SU-DHL-6 (cell line): Measurements from ENCODE around the gene SYT2.
"Not testable (repeated sequence)": the region's sequence is repeated elsewhere in the genome, so short reads cannot be mapped to it uniquely, and the experiment has no call there.

Source experiments
- H2AFZ ChIP-seq: fragments of 200-600 bp; sonication (generic); 2 replicates; pipeline ENCODE4 v1.6.1; 2014; ENCODE audit warnings: low read depth, mild to moderate bottlenecking, moderate library complexity, mixed read lengths, antibody characterized with exemption, low read length; ENCODE audit not compliant: severe bottlenecking
- H3F3A ChIP-seq: fragments of 200-600 bp; shearing (Covaris generic); 2 replicates; pipeline ENCODE4 v1.6.0; 2016; ENCODE audit warnings: antibody characterized with exemption, mild to moderate bottlenecking; ENCODE audit not compliant: insufficient read depth
- H3K27ac ChIP-seq: fragments of 200-600 bp; sonication (generic); 2 replicates; pipeline ENCODE4 v1.5.1; 2016; ENCODE audit warnings: low read depth, mild to moderate bottlenecking, low read length, moderate library complexity, mixed read lengths
- H3K27me3 ChIP-seq: fragments of 200-600 bp; sonication (generic), shearing (Covaris generic); 2 replicates; pipeline ENCODE4 v1.6.0; 2014; ENCODE audit warnings: mild to moderate bottlenecking, low read length
- H3K36me3 ChIP-seq: fragments of 200-600 bp; sonication (generic); 2 replicates; pipeline ENCODE4 v1.6.1; 2014; ENCODE audit warnings: mild to moderate bottlenecking, low read length, mixed read lengths
- H3K4me2 ChIP-seq: fragments of 300-600, 200-600 bp; shearing (Covaris generic), sonication (generic); 2 replicates; pipeline ENCODE4 v1.6.0; 2014; ENCODE audit warnings: low read length, low read depth, mild to moderate bottlenecking; ENCODE audit not compliant: poor library complexity, severe bottlenecking
- H3K4me3 ChIP-seq: fragments of 200-600 bp; sonication (generic); 2 replicates; pipeline ENCODE4 v1.5.1; 2014; ENCODE audit warnings: antibody characterized with exemption, low read length, mild to moderate bottlenecking, mixed read lengths; ENCODE audit not compliant: insufficient read depth, poor library complexity, severe bottlenecking
- H3K79me2 ChIP-seq: fragments of 200-600 bp; sonication (generic); 2 replicates; pipeline ENCODE4 v1.6.1; 2014; ENCODE audit warnings: mild to moderate bottlenecking, low read length, moderate library complexity; ENCODE audit not compliant: insufficient read depth
- H3K9ac ChIP-seq: fragments of 200-600 bp; sonication (generic); 2 replicates; pipeline ENCODE4 v1.7.0; 2014; ENCODE audit warnings: mild to moderate bottlenecking, low read length
- H3K9me2 ChIP-seq: fragments of 200-600 bp; sonication (generic); replicated peaks from 2 replicates; pipeline ENCODE4 v1.6.1; 2014; ENCODE audit warnings: low read length; ENCODE audit not compliant: insufficient read depth
- H3K9me3 ChIP-seq: fragments of 200-600 bp; sonication (generic); 2 replicates; pipeline ENCODE4 v1.6.1; 2014; ENCODE audit warnings: low read length, mixed read lengths; ENCODE audit not compliant: insufficient read depth
- H4K20me1 ChIP-seq: fragments of 200-600 bp; sonication (generic); 2 replicates; pipeline ENCODE4 v1.6.1; 2014; ENCODE audit warnings: low read depth, mild to moderate bottlenecking, antibody characterized with exemption, low read length, moderate library complexity, mixed read lengths
- CTCF ChIP-seq: fragments of 200-600 bp; sonication (generic); IDR thresholded peaks from one replicate; pipeline ENCODE4 v1.5.1; 2017; ENCODE audit warnings: antibody characterized with exemption, mild to moderate bottlenecking, low read length, moderate library complexity; ENCODE audit not compliant: insufficient read depth, poor library complexity, severe bottlenecking
- EZH2phosphoT487 ChIP-seq: fragments of 200-600 bp; sonication (generic), shearing (Covaris generic); conservative IDR thresholded peaks from 2 replicates; pipeline ENCODE4 v1.6.1; 2018; ENCODE audit warnings: mild to moderate bottlenecking, antibody characterized with exemption, low read length, moderate library complexity, mixed read lengths

SYT2 gene

DNA sequence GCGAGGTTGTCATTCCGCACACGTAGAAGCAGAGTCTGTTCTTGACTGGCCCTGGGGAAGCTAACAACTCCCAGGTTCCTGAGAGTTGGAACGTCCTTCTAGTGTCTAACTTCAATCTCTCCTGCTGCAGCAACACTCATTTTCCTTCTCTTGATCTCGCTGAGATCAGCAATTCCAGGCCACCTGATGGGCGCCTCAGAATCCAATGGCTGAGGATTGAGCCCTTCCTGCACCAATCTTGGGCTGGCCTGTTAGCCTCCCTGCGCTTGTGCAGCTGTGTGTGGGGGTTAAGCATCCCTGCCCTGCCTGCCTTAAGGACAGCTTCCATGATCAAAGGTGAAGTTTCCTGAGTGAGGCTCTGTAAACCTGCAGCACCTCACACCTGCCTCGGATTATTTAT lies 87.9 kb downstream of the SYT2 start:
- H3K79me2 ChIP-seq = no peaks in the 10 kb centered on the region
- no peaks in the 10 kb centered on the region for H3K27me3 ChIP-seq
- no peak for TF ChIP-seq EZH2phosphoT487
- TF ChIP-seq CTCF = no peak
- no peaks in the 10 kb centered on the region for H3K36me3 ChIP-seq
- H3K9me2 ChIP-seq = no peaks in the 10 kb centered on the region
- no peaks in the 10 kb centered on the region for H4K20me1 ChIP-seq
- H3K27ac ChIP-seq = no peak overlapping the region
- H3K4me3 ChIP-seq = no peak overlapping the region
- no peaks in the 10 kb centered on the region for H3F3A ChIP-seq
- H3K9ac ChIP-seq = no peak overlapping the region
- no peaks in the 10 kb centered on the region for H3K9me3 ChIP-seq
- H3K4me2 ChIP-seq = no peak overlapping the region
- H2AFZ ChIP-seq = no peak overlapping the region

- no peak overlapping the region for H3K9ac ChIP-seq
- no peak overlapping the region for H3K4me2 ChIP-seq
- H3K27ac ChIP-seq = no peak overlapping the region
- no peaks in the 10 kb centered on the region for H3K79me2 ChIP-seq
- no peaks in the 10 kb centered on the region for H3K36me3 ChIP-seq
- H2AFZ ChIP-seq = no peak overlapping the region
- no peaks in the 10 kb centered on the region for H3F3A ChIP-seq
- H3K27me3 ChIP-seq = no peaks in the 10 kb centered on the region
- no peaks in the 10 kb centered on the region for H3K9me3 ChIP-seq
- no peaks in the 10 kb centered on the region for H3K9me2 ChIP-seq
- H3K4me3 ChIP-seq = no peak overlapping the region
- TF ChIP-seq CTCF (no peak), EZH2phosphoT487 (no peak)
- H4K20me1 ChIP-seq = no peaks in the 10 kb centered on the region
Observed at GRCh38 chr1:202621446-202621845, 88.8 kb downstream of the SYT2 start.

DNA sequence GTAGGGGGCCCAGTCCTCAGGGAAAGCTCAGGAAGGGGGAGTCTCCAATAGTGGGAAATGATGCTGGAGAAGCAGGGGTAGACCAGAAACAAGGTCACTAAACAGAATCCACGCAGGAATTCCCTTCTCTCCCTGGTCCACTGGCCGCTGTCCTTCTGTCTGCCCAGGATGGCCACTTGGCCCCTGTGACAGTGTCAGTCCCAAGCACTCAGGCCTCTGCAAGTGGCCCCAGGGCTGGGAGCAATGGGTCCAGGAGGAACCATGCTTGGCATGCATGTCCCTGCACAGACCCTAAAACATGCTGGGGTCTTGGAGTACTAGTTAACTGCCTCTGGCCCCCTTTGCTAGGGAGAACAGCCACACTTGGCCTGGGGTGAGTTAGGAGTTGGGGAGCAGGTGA lies 90.2 kb downstream of the SYT2 start:
- H3K9me2 ChIP-seq, H3F3A ChIP-seq, H3K4me3 ChIP-seq, H3K9me3 ChIP-seq, H2AFZ ChIP-seq, H3K9ac ChIP-seq, H3K79me2 ChIP-seq, H3K4me2 ChIP-seq, H4K20me1 ChIP-seq, H3K36me3 ChIP-seq, H3K27me3 ChIP-seq, H3K27ac ChIP-seq: not testable (repeated sequence)

GRCh38 chr1:202619505-202619904 lies 90.7 kb downstream of the SYT2 start:
- no peak overlapping the region for H3K4me3 ChIP-seq
- H3K9me2 ChIP-seq = no peaks in the 10 kb centered on the region
- H3K4me2 ChIP-seq = no peak overlapping the region
- no peak overlapping the region for H3K9ac ChIP-seq
- no peak for TF ChIP-seq EZH2phosphoT487
- no peaks in the 10 kb centered on the region for H3K9me3 ChIP-seq
- H2AFZ ChIP-seq = no peak overlapping the region
- H3K79me2 ChIP-seq = no peaks in the 10 kb centered on the region
- no peaks in the 10 kb centered on the region for H3K27me3 ChIP-seq
- H3F3A ChIP-seq = no peaks in the 10 kb centered on the region
- H3K27ac ChIP-seq = no peak overlapping the region
- no peaks in the 10 kb centered on the region for H4K20me1 ChIP-seq
- no peaks in the 10 kb centered on the region for H3K36me3 ChIP-seq

GRCh38 chr1:202619012-202619411 lies 91.2 kb downstream of the SYT2 start:
- not testable (repeated sequence) for H3K4me3 ChIP-seq, H3K27me3 ChIP-seq, H3K9ac ChIP-seq, H3K9me2 ChIP-seq, H3K36me3 ChIP-seq, H3K4me2 ChIP-seq, H3K79me2 ChIP-seq, H3K9me3 ChIP-seq, H2AFZ ChIP-seq, H4K20me1 ChIP-seq, H3K27ac ChIP-seq, H3F3A ChIP-seq
